Hair follicle dermal papilla cell (primary cell): ENCODE measurements around the gene NPAS3. TPM values are rescaled to one million over a fixed set of nuclear protein-coding genes. Genes with fewer than 3 reads are reported as not detected.

Source experiments
- total RNA-seq: library from RNA; depleted of rRNA; stranded (reverse); fragments of >200 nt; gene quantifications from 2 replicates; pipeline ENCODE4 v1.2.3, GENCODE V29; 2012

NPAS3 gene
- 0.85 and 1.3 TPM in 2 replicates for total RNA-seq

DNA sequence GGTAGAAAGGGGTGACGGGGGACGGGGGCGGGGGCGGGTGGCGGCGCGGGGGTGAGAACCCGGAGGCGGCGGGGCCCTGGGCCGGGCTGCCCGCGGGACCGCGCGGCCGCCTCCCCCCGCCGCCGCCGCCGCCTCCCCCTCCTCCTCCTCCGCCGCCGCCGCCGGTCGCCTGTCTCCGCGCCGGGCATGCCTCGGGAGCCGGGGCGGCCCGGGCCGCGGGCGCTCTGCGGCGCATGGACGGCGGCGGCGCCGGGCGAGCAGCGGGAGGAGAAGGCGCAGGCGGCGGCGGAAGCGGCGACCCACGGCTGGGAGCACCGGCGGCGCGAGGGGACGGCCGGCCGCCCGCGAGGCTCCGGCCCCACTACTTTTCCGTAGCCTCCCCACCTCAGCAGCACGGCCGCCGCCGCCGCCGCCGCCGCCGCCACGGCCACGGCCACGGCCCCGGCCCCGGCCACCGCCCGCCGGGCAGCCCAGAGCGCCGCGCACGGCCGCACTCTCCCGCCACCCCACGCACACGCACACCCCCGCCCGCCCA, at the start of gene NPAS3:
Gene NPAS3 (plus strand): TSS at position 161 of the 535 bp plus-strand sequence.

